ENCODE results near the gene RNF187. TPM values are rescaled to one million over a fixed set of nuclear protein-coding genes. Genes with fewer than 3 reads are reported as not detected.

The RNF187 gene
- total RNA-seq, 1 experiment from 2014 or later: 137 TPM

DNA sequence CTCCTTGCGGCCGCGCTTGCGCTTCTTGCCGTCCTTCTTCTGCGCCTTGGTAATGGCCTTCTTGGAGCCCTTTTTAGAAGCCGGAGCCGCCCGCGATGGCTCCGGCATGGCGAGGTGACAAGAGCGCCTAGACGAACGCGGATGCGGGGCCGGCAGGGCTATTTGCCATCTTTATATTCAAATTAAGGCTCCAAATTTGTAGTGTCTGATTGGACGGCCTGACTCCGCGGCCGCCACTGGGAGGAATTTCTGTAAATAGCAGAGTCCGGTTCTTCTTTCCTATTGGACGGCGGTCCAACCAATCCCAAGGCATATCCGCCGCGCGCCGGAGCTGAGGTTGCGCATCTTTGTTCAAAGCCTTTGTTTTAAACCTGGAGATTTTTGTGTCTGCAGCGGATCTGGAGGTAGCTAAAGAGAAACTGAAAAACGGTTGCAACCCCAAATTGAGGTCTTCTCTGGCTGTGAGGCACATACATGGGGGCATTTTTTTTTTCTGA is 22.6 kb upstream of the RNF187 start:
- intact Hi-C loops (cut with micrococcal nuclease): no loop called here
- Histone ChIP-seq H3K27me3 (ENCODE audit: insufficient read depth, low read length) (peaks cover 6% of the 10 kb centered on the region; the same call in 1 of the 2 replicates), H3K36me3 (ENCODE audit: control insufficient read depth in 1 of 2, insufficient read depth in 2 of 2, low read length in 2 of 2) (no peaks in the 10 kb centered on the region), H3K27ac (ENCODE audit: low read depth, low read length) (no peak overlapping the region), H4K20me1 (ENCODE audit: insufficient read depth) (no peaks in the 10 kb centered on the region), H3K79me2 (ENCODE audit: insufficient read depth, low read length) (no peaks in the 10 kb centered on the region), H2AFZ (ENCODE audit: low read depth, low read length, poor library complexity, severe bottlenecking) (no peak overlapping the region), H3K4me2 (ENCODE audit: low read length) (no peak overlapping the region), H3K4me1 (ENCODE audit: control insufficient read depth in 1 of 2, insufficient read depth in 2 of 2, low read length in 2 of 2) (peaks cover 6 to 9% of the 10 kb centered on the region in 2 experiments; a peak in 3 of 4 replicates), H3K9me3 (ENCODE audit: control insufficient read depth in 1 of 2, insufficient read depth in 1 of 2, low read depth in 1 of 2, low read length in 2 of 2) (no peaks in the 10 kb centered on the region), H3K9ac (ENCODE audit: low read length) (no peak overlapping the region), H3K9me2 (ENCODE audit: insufficient read depth) (no peaks in the 10 kb centered on the region), H3K4me3 (replicated peaks in 1 of 2; ENCODE audit: low read depth in 1 of 2, low read length in 2 of 2) (no peak overlapping the region)
- DNase-seq (ENCODE audit: low read depth, low spot score): no peak
- POLR2A ChIA-PET: no interaction called here
- CTCF ChIA-PET: no interaction called here
- RAD21 ChIA-PET (ENCODE audit: low non-redundant PET in 1 of 2, low total read pairs in 2 of 2, uncharacterized antibody in 2 of 2, unreplicated experiment in 2 of 2): no interaction called here
- no TSS peak for BruUV-seq (replicated peaks)
- no peak for TF ChIP-seq TCF7L2 (IDR thresholded peaks at IDR 0.05; ENCODE audit: borderline replicate concordance, extremely low read depth, insufficient read depth, insufficient read length)
- TF ChIP-seq JUND (IDR thresholded peaks at IDR 0.05): no peak
- TF ChIP-seq, protein P1, sequence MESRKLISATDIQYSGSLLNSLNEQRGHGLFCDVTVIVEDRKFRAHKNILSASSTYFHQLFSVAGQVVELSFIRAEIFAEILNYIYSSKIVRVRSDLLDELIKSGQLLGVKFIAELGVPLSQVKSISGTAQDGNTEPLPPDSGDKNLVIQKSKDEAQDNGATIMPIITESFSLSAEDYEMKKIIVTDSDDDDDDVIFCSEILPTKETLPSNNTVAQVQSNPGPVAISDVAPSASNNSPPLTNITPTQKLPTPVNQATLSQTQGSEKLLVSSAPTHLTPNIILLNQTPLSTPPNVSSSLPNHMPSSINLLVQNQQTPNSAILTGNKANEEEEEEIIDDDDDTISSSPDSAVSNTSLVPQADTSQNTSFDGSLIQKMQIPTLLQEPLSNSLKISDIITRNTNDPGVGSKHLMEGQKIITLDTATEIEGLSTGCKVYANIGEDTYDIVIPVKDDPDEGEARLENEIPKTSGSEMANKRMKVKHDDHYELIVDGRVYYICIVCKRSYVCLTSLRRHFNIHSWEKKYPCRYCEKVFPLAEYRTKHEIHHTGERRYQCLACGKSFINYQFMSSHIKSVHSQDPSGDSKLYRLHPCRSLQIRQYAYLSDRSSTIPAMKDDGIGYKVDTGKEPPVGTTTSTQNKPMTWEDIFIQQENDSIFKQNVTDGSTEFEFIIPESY (IDR thresholded peaks at IDR 0.05; ENCODE audit: extremely low read depth, insufficient replicate concordance, low read length): no peak
- no peak for TF ChIP-seq EZH2 (IDR thresholded peaks at IDR 0.05)
- TF ChIP-seq POLR2AphosphoS5 (IDR thresholded peaks at IDR 0.05; ENCODE audit: low read depth, low read length): no peak
- TF ChIP-seq SIN3A (IDR thresholded peaks at IDR 0.05; ENCODE audit: low read depth): no peak
- TF ChIP-seq, protein P2, sequence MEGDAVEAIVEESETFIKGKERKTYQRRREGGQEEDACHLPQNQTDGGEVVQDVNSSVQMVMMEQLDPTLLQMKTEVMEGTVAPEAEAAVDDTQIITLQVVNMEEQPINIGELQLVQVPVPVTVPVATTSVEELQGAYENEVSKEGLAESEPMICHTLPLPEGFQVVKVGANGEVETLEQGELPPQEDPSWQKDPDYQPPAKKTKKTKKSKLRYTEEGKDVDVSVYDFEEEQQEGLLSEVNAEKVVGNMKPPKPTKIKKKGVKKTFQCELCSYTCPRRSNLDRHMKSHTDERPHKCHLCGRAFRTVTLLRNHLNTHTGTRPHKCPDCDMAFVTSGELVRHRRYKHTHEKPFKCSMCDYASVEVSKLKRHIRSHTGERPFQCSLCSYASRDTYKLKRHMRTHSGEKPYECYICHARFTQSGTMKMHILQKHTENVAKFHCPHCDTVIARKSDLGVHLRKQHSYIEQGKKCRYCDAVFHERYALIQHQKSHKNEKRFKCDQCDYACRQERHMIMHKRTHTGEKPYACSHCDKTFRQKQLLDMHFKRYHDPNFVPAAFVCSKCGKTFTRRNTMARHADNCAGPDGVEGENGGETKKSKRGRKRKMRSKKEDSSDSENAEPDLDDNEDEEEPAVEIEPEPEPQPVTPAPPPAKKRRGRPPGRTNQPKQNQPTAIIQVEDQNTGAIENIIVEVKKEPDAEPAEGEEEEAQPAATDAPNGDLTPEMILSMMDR (IDR thresholded peaks at IDR 0.05 in 2 of 3, conservative IDR thresholded peaks at IDR 0.05 in 1 of 3; ENCODE audit: borderline replicate concordance in 1 of 3, insufficient read depth in 1 of 3, low read depth in 2 of 3, low read length in 2 of 3): no peak
- TF ChIP-seq ELF1 (IDR thresholded peaks at IDR 0.05; ENCODE audit: borderline replicate concordance, low read depth): no peak
- TF ChIP-seq FOSL1 (IDR thresholded peaks at IDR 0.05; ENCODE audit: low read depth): no peak
- TF ChIP-seq EGR1 (IDR thresholded peaks at IDR 0.05; ENCODE audit: low read depth): no peak
- ATAC-seq: no peak

Measured in HCT116 (cell line).